OCI-LY7 (cell line): ENCODE results near the gene SGMS1. TPM values are rescaled to one million over a fixed set of nuclear protein-coding genes. Genes with fewer than 3 reads are reported as not detected.

ENCODE experiments used
- BruUV-seq: library from RNA; stranded (reverse); fragments of 400-500 nt; replicated peaks from 2 replicates; lab custom pipeline; 2021; lab: Mats Ljungman, UMichigan
- CTCF ChIA-PET: fragments of 300-600 bp; sonication (Branson Sonifier 250); formaldehyde crosslinking; loops from one replicate; lab custom pipeline; 2022; ENCODE audit warnings: antibody characterized with exemption; ENCODE audit not compliant: unreplicated experiment; lab: Charles Lee
- POLR2A ChIA-PET: fragments of 300-600 bp; sonication (Branson Sonifier 250); formaldehyde crosslinking; loops from one replicate; lab custom pipeline; 2022; ENCODE audit warnings: antibody characterized with exemption; lab: Charles Lee
- DNase-seq: peaks from one replicate; pipeline ENCODE4 v3.0.0-alpha.2; 2015; ENCODE audit warnings: low spot score
- H2AFZ ChIP-seq: fragments of 200-600 bp; sonication (generic), shearing (Covaris generic); 2 replicates; pipeline ENCODE4 v1.6.1; 2014; ENCODE audit warnings: mild to moderate bottlenecking, antibody characterized with exemption, low read length, moderate library complexity
- H3K27ac ChIP-seq: fragments of 200-600 bp; sonication (generic); 2 replicates; pipeline ENCODE4 v1.5.1; 2014; ENCODE audit warnings: mixed run types, low read depth, mild to moderate bottlenecking, moderate library complexity, low read length, inconsistent platforms; ENCODE audit not compliant: poor library complexity, severe bottlenecking
- H3K36me3 ChIP-seq: fragments of 200-600 bp; sonication (generic); 2 replicates; pipeline ENCODE4 v1.6.1; 2014; ENCODE audit warnings: mild to moderate bottlenecking, antibody characterized with exemption, low read length, moderate library complexity, mixed read lengths; ENCODE audit not compliant: insufficient read depth
- H3K4me1 ChIP-seq: fragments of 200-600 bp; sonication (generic); 2 replicates; pipeline ENCODE4 v1.5.1; 2014; ENCODE audit warnings: mild to moderate bottlenecking, low read length; ENCODE audit not compliant: insufficient read depth, poor library complexity, severe bottlenecking
- H3K4me2 ChIP-seq: fragments of 200-600 bp; sonication (generic); 2 replicates; pipeline ENCODE4 v1.6.1; 2014; ENCODE audit warnings: mild to moderate bottlenecking, low read length
- H3K4me3 ChIP-seq: fragments of 200-600 bp; sonication (generic); 2 replicates; pipeline ENCODE4 v1.5.1; 2014; ENCODE audit warnings: mild to moderate bottlenecking, low read depth, low read length; ENCODE audit not compliant: poor library complexity, severe bottlenecking
- H3K79me2 ChIP-seq: fragments of 200-600 bp; sonication (generic); 2 replicates; pipeline ENCODE4 v1.6.1; 2016; ENCODE audit warnings: low read depth, mild to moderate bottlenecking, low read length, moderate library complexity, mixed read lengths; ENCODE audit not compliant: insufficient read depth
- H3K9me2 ChIP-seq: fragments of 200-600 bp; sonication (generic); 2 replicates; pipeline ENCODE4 v1.6.1; 2016; ENCODE audit warnings: mild to moderate bottlenecking, low read length, mixed read lengths; ENCODE audit not compliant: insufficient read depth
- H3K9me3 ChIP-seq: fragments of 200-600 bp; sonication (generic); 2 replicates; pipeline ENCODE4 v1.6.1; 2014; ENCODE audit warnings: mild to moderate bottlenecking, mixed run types, low read length, mixed read lengths
- H4K20me1 ChIP-seq: fragments of 200-600 bp; sonication (generic); 2 replicates; pipeline ENCODE4 v1.6.1; 2014; ENCODE audit warnings: mild to moderate bottlenecking, antibody characterized with exemption, low read length, moderate library complexity, mixed read lengths; ENCODE audit not compliant: insufficient read depth
- EZH2phosphoT487 ChIP-seq: fragments of 200-600 bp; sonication (generic); IDR thresholded peaks from 2 replicates; pipeline ENCODE4 v1.6.1; 2018; ENCODE audit warnings: low read depth, borderline replicate concordance, mild to moderate bottlenecking, mixed run types, antibody characterized with exemption, low read length, moderate library complexity, mixed read lengths
- intact Hi-C: fragments of 100-400 bp; cut with micrococcal nuclease; formaldehyde crosslinking; loops from one replicate; pipeline ENCODE4 v1.10.0; 2022; ENCODE audit not compliant: unreplicated experiment
- total RNA-seq, 2 experiments: library from RNA; depleted of rRNA in 1 of 2; stranded (reverse); fragments of >200 nt in 1 of 2; shearing (Covaris generic) in 1 of 2; gene quantifications; 2 replicates each; pipeline ENCODE4 v1.2.3, GENCODE V29; 2014 to 2022
- TF ChIP-seq, protein P1 (sequence below): fragments of 200-600 bp; sonication (generic); conservative IDR thresholded peaks from 2 replicates; pipeline ENCODE4 v1.5.1; 2014; ENCODE audit warnings: mild to moderate bottlenecking, antibody characterized with exemption, low read length, moderate library complexity, mixed read lengths

SGMS1 gene
- total RNA-seq, 2 experiments from 2014 or later: 45.4 to 57.5 TPM

- H3K4me2 ChIP-seq: peak overlapping the region; percentile 2; the same call in 1 of the 2 replicates
- intact Hi-C loops: no loop called here
- POLR2A ChIA-PET: interaction anchor here (0.6 to 1.8 kb wide), 6 partner anchors 11 to 224 kb away, joined by 3 to 4 read pairs (median 4); no protein-coding TSS in a partner anchor
Observed at GRCh38 chr10:50613726-50614443, 9.9 kb downstream of the SGMS1 start.

GRCh38 chr10:50613150-50613549, 10.6 kb downstream of the SGMS1 start:
- CTCF ChIA-PET: no interaction called here
- POLR2A ChIA-PET: interaction anchor here (0.7 to 1.0 kb wide), 3 partner anchors 40 to 1157 kb away, joined by 3 to 4 read pairs (median 3); no protein-coding TSS in a partner anchor
- intact Hi-C loops: no loop called here
- no peak for DNase-seq
- peaks cover 73% of the 10 kb centered on the region for H3K79me2 ChIP-seq
- BruUV-seq: no TSS peak
- H3K9me2 ChIP-seq: no peaks in the 10 kb centered on the region
- no peak overlapping the region for H2AFZ ChIP-seq
- no peaks in the 10 kb centered on the region for H3K36me3 ChIP-seq
- no peaks in the 10 kb centered on the region for H3K9me3 ChIP-seq
- H3K4me3 ChIP-seq: no peak overlapping the region
- no peak overlapping the region for H3K4me2 ChIP-seq
- no peak for TF ChIP-seq EZH2phosphoT487
- TF ChIP-seq, protein P1, sequence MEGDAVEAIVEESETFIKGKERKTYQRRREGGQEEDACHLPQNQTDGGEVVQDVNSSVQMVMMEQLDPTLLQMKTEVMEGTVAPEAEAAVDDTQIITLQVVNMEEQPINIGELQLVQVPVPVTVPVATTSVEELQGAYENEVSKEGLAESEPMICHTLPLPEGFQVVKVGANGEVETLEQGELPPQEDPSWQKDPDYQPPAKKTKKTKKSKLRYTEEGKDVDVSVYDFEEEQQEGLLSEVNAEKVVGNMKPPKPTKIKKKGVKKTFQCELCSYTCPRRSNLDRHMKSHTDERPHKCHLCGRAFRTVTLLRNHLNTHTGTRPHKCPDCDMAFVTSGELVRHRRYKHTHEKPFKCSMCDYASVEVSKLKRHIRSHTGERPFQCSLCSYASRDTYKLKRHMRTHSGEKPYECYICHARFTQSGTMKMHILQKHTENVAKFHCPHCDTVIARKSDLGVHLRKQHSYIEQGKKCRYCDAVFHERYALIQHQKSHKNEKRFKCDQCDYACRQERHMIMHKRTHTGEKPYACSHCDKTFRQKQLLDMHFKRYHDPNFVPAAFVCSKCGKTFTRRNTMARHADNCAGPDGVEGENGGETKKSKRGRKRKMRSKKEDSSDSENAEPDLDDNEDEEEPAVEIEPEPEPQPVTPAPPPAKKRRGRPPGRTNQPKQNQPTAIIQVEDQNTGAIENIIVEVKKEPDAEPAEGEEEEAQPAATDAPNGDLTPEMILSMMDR: no peak
- no peak overlapping the region for H3K27ac ChIP-seq
- peaks cover 44% of the 10 kb centered on the region for H3K4me1 ChIP-seq
- H4K20me1 ChIP-seq: peaks cover 9% of the 10 kb centered on the region

More at GRCh38 chr10:50613726-50614443, 9.9 kb downstream of the SGMS1 start:
- TF ChIP-seq EZH2phosphoT487: no peak
- TF ChIP-seq, protein P1: no peak
- Histone ChIP-seq H4K20me1 (peaks cover 9% of the 10 kb centered on the region), H3K4me3 (no peak overlapping the region), H3K79me2 (peaks cover 74% of the 10 kb centered on the region), H3K9me2 (no peaks in the 10 kb centered on the region), H3K9me3 (no peaks in the 10 kb centered on the region), H2AFZ (no peak overlapping the region), H3K36me3 (no peaks in the 10 kb centered on the region), H3K27ac (no peak overlapping the region), H3K4me1 (peaks cover 47% of the 10 kb centered on the region)
- no peak for DNase-seq
- CTCF ChIA-PET: no interaction called here
- BruUV-seq: no TSS peak

GRCh38 chr10:50610368-50610767, 13.4 kb downstream of the SGMS1 start:
- H3K4me3 ChIP-seq: no peak overlapping the region
- no peak for TF ChIP-seq EZH2phosphoT487
- TF ChIP-seq, protein P1: no peak
- POLR2A ChIA-PET: interaction anchor here (1.7 kb wide), 1 partner anchor 10 kb away, joined by 3 read pairs; no protein-coding TSS in a partner anchor
- H3K79me2 ChIP-seq: peaks cover 71% of the 10 kb centered on the region
- peaks cover 42% of the 10 kb centered on the region for H3K4me1 ChIP-seq
- intact Hi-C loops: no loop called here
- H3K9me2 ChIP-seq: no peaks in the 10 kb centered on the region
- CTCF ChIA-PET: interaction anchor here (0.6 kb wide), 1 partner anchor 10 kb away, joined by 4 read pairs; no protein-coding TSS in a partner anchor
- no peaks in the 10 kb centered on the region for H3K36me3 ChIP-seq
- H3K9me3 ChIP-seq: no peaks in the 10 kb centered on the region
- no peak overlapping the region for H3K4me2 ChIP-seq
- peaks cover 9% of the 10 kb centered on the region for H4K20me1 ChIP-seq
- no TSS peak for BruUV-seq
- no peak overlapping the region for H3K27ac ChIP-seq
- H2AFZ ChIP-seq: no peak overlapping the region
- no peak for DNase-seq
